Ovary (tissue), 9 donors: Measurements from ENCODE around the gene CCDC194. TPM values are rescaled to one million over a fixed set of nuclear protein-coding genes. Genes with fewer than 3 reads are reported as not detected.

Experiments used
- DNase-seq, 5 donors: peaks; one replicate each; pipeline ENCODE4 v3.0.0-alpha.2; 2019 to 2020
- H3K27ac ChIP-seq, 2 donors: fragments of 200-600 bp; one replicate each; pipeline versions ENCODE4 v1.5.1 to v1.8.0; 2019 to 2022
- H3K27me3 ChIP-seq: fragments of 200-600 bp; one replicate; pipeline ENCODE4 v1.8.0; 2022
- H3K36me3 ChIP-seq: fragments of 200-600 bp; sonication (generic); one replicate; pipeline ENCODE4 v1.5.1; 2019
- H3K4me1 ChIP-seq: one replicate; pipeline ENCODE4 v1.8.1; 2013; ENCODE audit warnings: mild to moderate bottlenecking, moderate library complexity; ENCODE audit not compliant: insufficient read depth
- H3K4me3 ChIP-seq: fragments of 200-600 bp; sonication (generic); one replicate; pipeline ENCODE4 v1.5.1; 2017
- H3K9me3 ChIP-seq, 2 donors: fragments of 200-600 bp in 1 of 2; sonication (generic) in 1 of 2; one replicate each; pipeline versions ENCODE4 v1.5.1 to v1.8.1; 2013 to 2019; ENCODE audit warnings: mild to moderate bottlenecking in 1 of 2, moderate library complexity in 1 of 2
- EP300 ChIP-seq: sonication (generic); formaldehyde crosslinking; IDR thresholded peaks from one replicate; pipeline ENCODE4 v1.6.1; 2017; ENCODE audit warnings: antibody characterized with exemption
- POLR2A ChIP-seq: fragments of 450-650 bp; IDR thresholded peaks from one replicate; pipeline ENCODE4 v1.6.1; 2017; ENCODE audit warnings: antibody characterized with exemption, mild to moderate bottlenecking, moderate library complexity
- WGBS, 3 donors: extraction: QIAGEN DNeasy Blood & Tissue Kit in 1 of 3; methylation state at CpG; one replicate each; pipeline versions ENCODE4 v1.1.5 to v1.1.7; 2013 to 2017; 5-methylcytosine and 5-hydroxymethylcytosine counted together
- intact Hi-C, 4 donors: fragments of 100-400 bp; cut with DNase I; formaldehyde crosslinking; loops; one replicate each; pipeline versions ENCODE4 v1.11.0 to v1.15.1; 2022 to 2023
- polyA plus RNA-seq, 2 donors: library from polyadenylated mRNA; stranded (reverse); fragments of 200-250 nt in 1 of 2; fragments of 350-450 nt in 1 of 2; fragmentation: Illumina TruSeq in 1 of 2; extraction: RNeasy Lipid Tissue Mini Kit (QIAGEN cat#74804) in 1 of 2; gene quantifications; one replicate each; pipeline ENCODE4 v1.2.3, GENCODE V29; 2013 to 2014
- total RNA-seq, 7 donors: library from RNA; depleted of rRNA in 2 of 7; stranded (reverse); fragments of >200 nt in 2 of 7; fragmentation: NEBNext Ultra II Directional in 3 of 7; extraction: Animal tissue kit (Norgen Biotek cat#: 25700) in 3 of 7; gene quantifications; one replicate each; pipeline versions ENCODE4 v1.1.0 to v1.2.4, GENCODE V29; 2016 to 2023
- TF ChIP-seq, protein P1 (sequence below), 3 donors: fragments of 450-650 bp in 2 of 3; fragments of 200-600 bp in 1 of 3; IDR thresholded peaks; one replicate each; pipeline versions ENCODE4 v1.5.1 to v1.8.0; 2016 to 2022; ENCODE audit warnings: antibody characterized with exemption in 3 of 3, mild to moderate bottlenecking in 1 of 3
- donor health status: DM: no; HTN: no; CAD: no; lungs with moderate emphysema.
- donor health status: DM: no; HTN: no; CAD: no.
- donor health status: Bipolar disorder and iron deficiency.
- donor health status: DM: yes; HTN: yes; CAD: no.
- donor health status: DM: no; HTN: no; CAD: no.
- donor health status: DM: yes; HTN: yes; CAD: no.

Gene CCDC194
- total and polyA plus RNA-seq, 9 donors = 0.69 to 13.6 (median 5.7) TPM

DNA sequence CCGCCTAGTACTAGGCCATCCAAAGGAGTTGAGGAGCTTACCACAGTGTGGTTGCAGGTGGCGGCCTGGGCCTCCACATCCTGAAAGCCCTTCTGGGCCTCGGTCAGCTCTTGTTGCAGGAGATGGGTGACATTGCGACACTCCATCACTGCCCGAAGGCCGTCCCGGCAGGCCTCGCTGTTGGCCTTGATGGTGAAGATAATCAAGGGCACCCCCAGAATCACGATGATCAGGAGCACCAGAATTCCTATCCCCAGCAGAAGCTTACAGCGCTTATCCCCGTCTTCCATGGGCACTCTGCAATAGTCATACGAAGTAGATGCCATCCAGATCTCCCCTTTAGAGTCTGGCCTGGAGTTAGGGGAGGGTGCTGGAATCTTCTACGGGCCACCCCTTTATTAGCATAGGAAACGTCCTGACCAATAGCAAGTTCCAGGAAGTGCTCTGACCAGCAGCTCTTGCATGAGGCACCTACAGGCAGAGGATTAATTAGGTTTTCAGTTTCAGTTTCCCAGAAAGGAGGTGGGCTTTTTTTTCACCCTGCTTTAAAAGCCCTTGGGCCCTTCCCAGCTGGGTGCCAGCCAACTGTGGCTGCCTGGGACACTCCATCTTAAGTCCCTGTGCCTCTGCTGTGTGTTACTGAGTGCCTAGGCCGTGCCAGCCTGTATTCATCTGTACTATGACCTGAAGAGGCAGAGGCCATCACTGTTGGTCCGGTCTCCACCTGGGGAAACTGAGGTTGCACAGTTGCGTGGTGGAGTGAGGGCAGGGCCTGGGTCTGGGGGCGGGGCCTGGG is 11.5 kb upstream of the CCDC194 start, which contains the start of gene BST2:
Gene BST2, minus strand, starts transcription at position 381 of the 796 bp plus-strand sequence. Its CDS starts 55 bp downstream, at position 326.
- 2 to 6% (median 4%) methylated on average over 18 of the region's 18 CpGs for WGBS, 3 donors
- peak; percentile 69 for TF ChIP-seq POLR2A
- TF ChIP-seq, protein P1, sequence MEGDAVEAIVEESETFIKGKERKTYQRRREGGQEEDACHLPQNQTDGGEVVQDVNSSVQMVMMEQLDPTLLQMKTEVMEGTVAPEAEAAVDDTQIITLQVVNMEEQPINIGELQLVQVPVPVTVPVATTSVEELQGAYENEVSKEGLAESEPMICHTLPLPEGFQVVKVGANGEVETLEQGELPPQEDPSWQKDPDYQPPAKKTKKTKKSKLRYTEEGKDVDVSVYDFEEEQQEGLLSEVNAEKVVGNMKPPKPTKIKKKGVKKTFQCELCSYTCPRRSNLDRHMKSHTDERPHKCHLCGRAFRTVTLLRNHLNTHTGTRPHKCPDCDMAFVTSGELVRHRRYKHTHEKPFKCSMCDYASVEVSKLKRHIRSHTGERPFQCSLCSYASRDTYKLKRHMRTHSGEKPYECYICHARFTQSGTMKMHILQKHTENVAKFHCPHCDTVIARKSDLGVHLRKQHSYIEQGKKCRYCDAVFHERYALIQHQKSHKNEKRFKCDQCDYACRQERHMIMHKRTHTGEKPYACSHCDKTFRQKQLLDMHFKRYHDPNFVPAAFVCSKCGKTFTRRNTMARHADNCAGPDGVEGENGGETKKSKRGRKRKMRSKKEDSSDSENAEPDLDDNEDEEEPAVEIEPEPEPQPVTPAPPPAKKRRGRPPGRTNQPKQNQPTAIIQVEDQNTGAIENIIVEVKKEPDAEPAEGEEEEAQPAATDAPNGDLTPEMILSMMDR (IDR thresholded peaks at IDR 0.05) = no peak
- H3K27ac ChIP-seq = peak within 1 kb of the TSS; percentile 87 to 97
- intact Hi-C loops = no loop called here
- H3K9me3 ChIP-seq = no peaks in the 10 kb centered on the region
- no peaks in the 10 kb centered on the region for H3K27me3 ChIP-seq
- peak within 1 kb of the TSS; percentile 57 for H3K4me3 ChIP-seq
- H3K4me1 ChIP-seq = peaks cover 17% of the 10 kb centered on the region
- peak; percentile 84 to 91 (median 88) for DNase-seq
- H3K36me3 ChIP-seq = no peaks in the 10 kb centered on the region

GRCh38 chr19:17404621-17405249 is 10.7 kb upstream of the CCDC194 start:
- Histone ChIP-seq H3K27me3 (no peaks in the 10 kb centered on the region), H3K27ac (peak overlapping the region; percentile 87 to 97), H3K9me3 (no peaks in the 10 kb centered on the region), H3K4me1 (peaks cover 17% of the 10 kb centered on the region), H3K36me3 (no peaks in the 10 kb centered on the region), H3K4me3 (peak overlapping the region; percentile 57)
- intact Hi-C loops = no loop called here
- WGBS, 3 donors = 1 to 17% (median 6%) methylated on average over 7 of the region's 7 CpGs
- TF ChIP-seq EP300 = no peak
- no peak for TF ChIP-seq POLR2A
- TF ChIP-seq, protein P1 (IDR thresholded peaks at IDR 0.05) = no peak
- no peak for DNase-seq

GRCh38 chr19:17404015-17404414 is 10.0 kb upstream of the CCDC194 start:
- peak overlapping the region; percentile 57 for H3K4me3 ChIP-seq
- TF ChIP-seq EP300 (no peak), POLR2A (no peak)
- TF ChIP-seq, protein P1 (IDR thresholded peaks at IDR 0.05) = no peak
- peak in 1 of 5 donors; percentile 51 for DNase-seq
- intact Hi-C loops = no loop called here
- H3K4me1 ChIP-seq = peaks cover 14% of the 10 kb centered on the region
- no peaks in the 10 kb centered on the region for H3K36me3 ChIP-seq
- peak overlapping the region; percentile 87 to 97 for H3K27ac ChIP-seq
- WGBS, 3 donors = 6 to 17% (median 14%) methylated on average over 6 of the region's 6 CpGs
- H3K9me3 ChIP-seq = no peaks in the 10 kb centered on the region
- no peaks in the 10 kb centered on the region for H3K27me3 ChIP-seq

DNA sequence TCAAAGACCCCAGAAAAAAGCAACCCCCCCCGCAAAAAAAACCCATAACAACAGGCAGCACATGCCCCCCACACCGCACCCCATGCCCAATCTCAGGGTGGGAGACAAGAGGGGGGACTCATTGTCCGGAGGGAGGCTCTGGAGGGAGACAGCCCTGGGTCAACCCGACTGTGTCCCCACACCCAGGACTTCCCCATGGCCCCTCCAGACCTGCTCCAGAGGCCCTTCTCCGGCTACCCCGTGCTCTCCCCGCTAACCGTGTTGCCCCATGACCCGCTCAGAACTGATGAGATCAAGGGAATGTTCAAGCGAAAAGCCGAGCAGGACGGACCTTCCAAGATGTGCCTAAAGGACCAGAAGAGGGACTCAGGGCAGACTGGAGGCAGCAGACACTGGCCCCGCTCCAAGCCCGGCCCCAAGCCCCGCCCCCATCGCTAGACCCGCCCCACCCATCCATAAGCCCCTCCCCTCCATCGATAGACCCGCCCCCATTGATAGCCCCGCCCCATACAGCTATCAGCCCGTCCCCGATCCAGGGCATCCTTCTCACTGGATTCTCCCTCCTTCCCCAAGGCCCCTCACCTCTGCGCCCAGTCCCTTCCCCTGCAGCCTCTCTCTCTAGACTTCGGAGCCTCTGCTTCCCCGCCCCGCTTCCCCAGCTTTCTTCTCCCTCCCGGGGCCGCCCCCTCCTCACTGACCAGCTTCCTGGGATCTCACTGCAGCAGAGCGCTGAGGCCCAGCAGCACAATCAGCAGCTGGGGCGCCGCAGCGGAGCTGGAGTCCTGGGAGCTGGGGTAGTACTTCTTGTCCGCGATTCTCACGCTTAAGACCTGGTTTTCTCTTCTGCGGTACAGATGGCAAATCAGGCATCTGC is 9.2 kb upstream of the CCDC194 start:
- TF ChIP-seq, protein P1 (IDR thresholded peaks at IDR 0.05) = no peak
- no peak for TF ChIP-seq POLR2A
- TF ChIP-seq EP300 = no peak
- DNase-seq = peak; percentile 71 to 78 (median 73)
- no peaks in the 10 kb centered on the region for H3K27me3 ChIP-seq
- H3K4me3 ChIP-seq = peak overlapping the region; percentile 57
- H3K36me3 ChIP-seq = no peaks in the 10 kb centered on the region
- 32 to 37% (median 33%) methylated on average over 31 to 36 of the region's 36 CpGs for WGBS, 3 donors
- no peaks in the 10 kb centered on the region for H3K9me3 ChIP-seq
- peaks cover 13% of the 10 kb centered on the region for H3K4me1 ChIP-seq
- H3K27ac ChIP-seq = peak overlapping the region; percentile 87 to 97
- intact Hi-C loops = no loop called here
